Muscle layer of colon (tissue), 2 donors: Measurements from ENCODE around the gene MYL12A.
"Not testable (repeated sequence)": the region's sequence is repeated elsewhere in the genome, so short reads cannot be mapped to it uniquely, and the experiment has no call there.

Source experiments
- H3K27ac ChIP-seq: one replicate; pipeline ENCODE4 v1.7.0; 2013; ENCODE audit warnings: low read depth, mild to moderate bottlenecking, low read length, moderate library complexity
- H3K27me3 ChIP-seq, 2 donors: one replicate each; pipeline ENCODE4 v1.7.0; 2013; ENCODE audit warnings: low read length in 2 of 2, mild to moderate bottlenecking in 2 of 2; ENCODE audit not compliant: insufficient read depth in 2 of 2, control insufficient read depth in 1 of 2
- H3K36me3 ChIP-seq: one replicate; pipeline ENCODE4 v1.7.0; 2013; ENCODE audit warnings: mild to moderate bottlenecking, low read length; ENCODE audit not compliant: insufficient read depth
- H3K4me1 ChIP-seq: one replicate; pipeline ENCODE4 v1.7.0; 2013; ENCODE audit warnings: mild to moderate bottlenecking, low read length; ENCODE audit not compliant: insufficient read depth
- H3K4me3 ChIP-seq, 2 donors: one replicate each; pipeline ENCODE4 v1.7.0; 2013; ENCODE audit warnings: low read length in 2 of 2, low read depth in 1 of 2, mild to moderate bottlenecking in 1 of 2, moderate library complexity in 1 of 2
- H3K9ac ChIP-seq: one replicate; pipeline ENCODE4 v1.7.0; 2013; ENCODE audit warnings: low read length
- H3K9me3 ChIP-seq: one replicate; pipeline ENCODE4 v1.7.0; 2013; ENCODE audit warnings: mild to moderate bottlenecking, low read length
- donor health status: abdominal sarcoma.
- donor health status: Adenocarcinoma of cecum.

MYL12A gene

GRCh38 chr18:3273042-3273441, 25.4 kb downstream of the MYL12A start:
- H3K9ac ChIP-seq: no peak overlapping the region
- H3K4me3 ChIP-seq: no peak overlapping the region
- H3K27ac ChIP-seq: no peak overlapping the region
- H3K36me3 ChIP-seq: peaks cover 10% of the 10 kb centered on the region
- no peaks in the 10 kb centered on the region for H3K27me3 ChIP-seq
- peaks cover 17% of the 10 kb centered on the region for H3K4me1 ChIP-seq
- H3K9me3 ChIP-seq: no peaks in the 10 kb centered on the region

- H3K4me3 ChIP-seq, H3K27me3 ChIP-seq, H3K9me3 ChIP-seq, H3K9ac ChIP-seq, H3K4me1 ChIP-seq, H3K27ac ChIP-seq: not testable (repeated sequence)
- H3K36me3 ChIP-seq: peaks cover 15% of the 10 kb centered on the region
Measured at GRCh38 chr18:3277643-3278213, 30.1 kb downstream of the MYL12A start.

DNA sequence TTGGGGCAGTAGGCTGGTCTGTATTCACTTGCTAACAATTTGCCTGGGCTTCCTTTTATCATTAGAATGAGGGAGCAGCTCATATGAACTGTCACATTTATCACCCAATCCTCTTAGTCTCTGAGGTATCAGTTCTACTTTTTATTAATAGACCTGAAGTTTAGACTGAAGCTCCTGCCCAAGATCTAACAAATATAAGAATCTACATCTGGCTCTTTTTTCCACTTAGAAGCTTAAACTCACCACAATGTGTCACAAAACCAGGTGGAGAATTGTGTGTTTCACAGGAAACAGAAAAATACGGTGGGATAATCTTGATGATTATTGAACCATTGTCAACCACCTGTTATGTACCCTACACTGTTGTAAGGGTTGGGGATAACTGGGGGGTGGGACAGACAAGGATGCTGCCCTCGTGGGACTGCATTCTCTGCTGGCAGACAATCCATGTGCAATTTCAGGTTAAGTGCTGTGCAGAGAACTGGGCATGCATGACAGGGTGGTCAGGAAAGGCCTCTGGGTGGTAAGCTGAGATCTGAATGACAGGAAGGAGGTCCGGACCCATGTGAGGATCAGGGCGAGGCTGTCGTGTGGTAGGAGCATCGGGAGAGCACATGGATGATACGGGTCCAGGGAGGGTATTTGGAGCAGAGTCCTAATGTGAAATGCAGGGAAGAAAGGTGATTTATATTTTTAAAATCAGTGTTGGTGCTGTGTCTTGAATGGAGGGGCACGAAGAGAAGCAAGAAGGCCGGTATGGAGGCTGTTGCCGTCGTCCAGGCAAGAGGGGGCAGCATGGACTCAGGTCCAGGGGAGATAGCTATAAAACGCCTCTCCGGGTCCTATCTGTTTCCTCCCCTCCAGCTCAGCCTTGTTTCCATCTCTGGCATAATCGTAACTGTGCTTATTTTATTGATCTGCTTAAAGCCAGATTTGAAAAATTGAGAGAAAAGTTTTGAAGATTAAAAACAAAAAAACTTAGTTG, 31.9 kb downstream of the MYL12A start:
- Histone ChIP-seq H3K4me3 (no peak overlapping the region), H3K9ac (no peak overlapping the region), H3K36me3 (peaks cover 15% of the 10 kb centered on the region), H3K27me3 (no peaks in the 10 kb centered on the region), H3K9me3 (no peaks in the 10 kb centered on the region), H3K4me1 (no peaks in the 10 kb centered on the region), H3K27ac (no peak overlapping the region)

GRCh38 chr18:3281456-3282400, 34.1 kb downstream of the MYL12A start:
- Histone ChIP-seq H3K27ac (no peak overlapping the region), H3K9me3 (no peaks in the 10 kb centered on the region), H3K4me1 (no peaks in the 10 kb centered on the region), H3K27me3 (no peaks in the 10 kb centered on the region), H3K4me3 (no peak overlapping the region), H3K9ac (no peak overlapping the region), H3K36me3 (peaks cover 11% of the 10 kb centered on the region)

DNA sequence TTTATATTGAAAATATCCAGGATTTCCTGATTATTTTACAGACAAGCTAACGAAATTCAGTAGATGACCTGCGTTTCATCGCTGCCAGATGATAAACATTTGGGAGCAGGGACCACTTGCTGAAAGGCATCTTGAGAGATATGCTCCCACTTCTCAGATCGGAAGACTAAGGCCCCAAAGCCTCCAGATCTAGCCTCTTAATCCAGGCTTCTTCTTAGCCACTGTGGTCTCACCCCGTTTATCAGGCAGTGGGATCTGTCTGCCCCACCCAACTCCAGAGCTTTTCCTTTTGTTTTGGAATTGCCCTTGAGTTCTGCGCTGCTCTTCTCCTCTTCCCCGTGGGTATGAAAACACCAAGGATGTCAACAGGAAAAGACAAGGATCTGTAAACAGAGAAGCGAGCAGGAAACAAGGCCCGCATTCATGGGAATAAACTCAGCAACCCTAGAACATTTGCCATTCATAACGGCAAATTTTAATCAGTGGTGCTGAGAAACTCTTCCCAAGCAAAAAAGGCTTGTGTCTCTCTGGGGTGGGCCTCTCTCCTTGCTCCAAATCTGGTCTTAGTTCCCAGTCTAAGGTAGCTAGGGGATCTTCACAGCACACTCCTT, 35.8 kb downstream of the MYL12A start:
- no peak overlapping the region for H3K27ac ChIP-seq
- H3K4me3 ChIP-seq: no peak overlapping the region
- peaks cover 4% of the 10 kb centered on the region for H3K36me3 ChIP-seq
- no peak overlapping the region for H3K9ac ChIP-seq
- H3K4me1 ChIP-seq: no peaks in the 10 kb centered on the region
- H3K9me3 ChIP-seq: no peaks in the 10 kb centered on the region
- no peaks in the 10 kb centered on the region for H3K27me3 ChIP-seq

DNA sequence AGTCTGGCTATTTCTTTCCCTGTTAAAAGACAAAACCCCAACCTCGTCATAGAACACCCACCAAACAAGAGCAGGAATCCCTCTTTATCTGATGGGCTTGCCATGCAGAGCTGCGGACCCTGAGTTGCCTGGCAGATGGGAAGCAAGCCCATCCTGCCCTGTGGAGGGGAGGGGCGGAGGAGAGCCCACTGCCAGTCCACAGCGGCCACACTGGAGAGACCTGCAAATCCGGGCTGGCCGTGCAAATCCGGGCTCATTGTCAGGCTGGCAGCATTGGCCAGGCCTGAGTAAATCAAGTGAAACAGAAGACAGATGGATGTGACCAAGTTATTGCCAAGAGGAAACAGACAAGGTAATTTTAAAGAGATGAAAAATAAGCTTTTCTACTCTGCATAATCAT, 36.3 kb downstream of the MYL12A start:
- no peaks in the 10 kb centered on the region for H3K27me3 ChIP-seq
- H3K27ac ChIP-seq: no peak overlapping the region
- H3K9me3 ChIP-seq: no peaks in the 10 kb centered on the region
- H3K9ac ChIP-seq: no peak overlapping the region
- no peaks in the 10 kb centered on the region for H3K4me1 ChIP-seq
- H3K4me3 ChIP-seq: no peak overlapping the region
- no peaks in the 10 kb centered on the region for H3K36me3 ChIP-seq

GRCh38 chr18:3284501-3284900, 36.9 kb downstream of the MYL12A start:
- H3K27me3 ChIP-seq: no peaks in the 10 kb centered on the region
- H3K36me3 ChIP-seq: no peaks in the 10 kb centered on the region
- no peak overlapping the region for H3K27ac ChIP-seq
- no peak overlapping the region for H3K9ac ChIP-seq
- H3K9me3 ChIP-seq: no peaks in the 10 kb centered on the region
- H3K4me1 ChIP-seq: no peaks in the 10 kb centered on the region
- H3K4me3 ChIP-seq: no peak overlapping the region

GRCh38 chr18:3286159-3286558, 38.6 kb downstream of the MYL12A start:
- Histone ChIP-seq H3K27ac (no peak overlapping the region), H3K4me1 (no peaks in the 10 kb centered on the region), H3K4me3 (no peak overlapping the region), H3K9me3 (no peaks in the 10 kb centered on the region), H3K9ac (no peak overlapping the region), H3K36me3 (no peaks in the 10 kb centered on the region), H3K27me3 (no peaks in the 10 kb centered on the region)

DNA sequence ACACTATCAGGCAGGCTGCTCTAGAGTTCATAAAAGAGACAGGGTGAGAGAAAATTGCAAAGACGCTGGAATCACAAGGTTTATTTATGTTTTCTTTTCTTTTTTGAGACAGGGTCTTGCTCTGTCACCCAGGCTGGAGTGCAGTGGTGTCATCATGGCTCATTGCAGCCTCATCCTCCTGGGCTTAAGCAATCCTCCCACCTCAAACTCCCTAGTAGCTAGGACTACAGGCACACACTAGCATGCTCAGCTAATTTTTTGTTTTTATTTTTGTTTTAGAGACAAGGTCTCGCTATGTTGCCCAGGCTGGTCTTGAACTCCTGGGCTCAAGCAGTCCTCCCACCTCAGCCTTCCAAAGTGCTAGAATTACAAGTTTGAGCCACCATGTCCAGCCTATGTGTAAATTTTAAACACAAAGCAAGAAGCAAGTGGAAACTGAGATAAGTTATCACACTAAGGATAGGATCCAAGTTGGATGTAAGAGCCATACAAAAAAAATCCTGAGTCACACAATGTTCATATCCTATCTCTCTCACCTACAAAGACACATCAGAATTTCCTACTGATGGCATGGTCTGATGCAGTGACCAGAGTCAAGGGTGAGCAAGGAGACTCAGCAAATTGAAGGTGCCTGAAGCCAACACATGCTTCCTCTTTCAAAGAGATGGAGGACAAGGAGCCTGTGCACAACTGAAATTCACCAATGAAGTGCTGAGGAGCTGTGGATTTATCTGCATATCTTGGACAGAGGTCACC, 45.8 kb downstream of the MYL12A start:
- Histone ChIP-seq H3K36me3 (no peaks in the 10 kb centered on the region), H3K4me3 (no peak overlapping the region), H3K9ac (no peak overlapping the region), H3K27ac (no peak overlapping the region), H3K9me3 (no peaks in the 10 kb centered on the region), H3K4me1 (no peaks in the 10 kb centered on the region), H3K27me3 (no peaks in the 10 kb centered on the region)

DNA sequence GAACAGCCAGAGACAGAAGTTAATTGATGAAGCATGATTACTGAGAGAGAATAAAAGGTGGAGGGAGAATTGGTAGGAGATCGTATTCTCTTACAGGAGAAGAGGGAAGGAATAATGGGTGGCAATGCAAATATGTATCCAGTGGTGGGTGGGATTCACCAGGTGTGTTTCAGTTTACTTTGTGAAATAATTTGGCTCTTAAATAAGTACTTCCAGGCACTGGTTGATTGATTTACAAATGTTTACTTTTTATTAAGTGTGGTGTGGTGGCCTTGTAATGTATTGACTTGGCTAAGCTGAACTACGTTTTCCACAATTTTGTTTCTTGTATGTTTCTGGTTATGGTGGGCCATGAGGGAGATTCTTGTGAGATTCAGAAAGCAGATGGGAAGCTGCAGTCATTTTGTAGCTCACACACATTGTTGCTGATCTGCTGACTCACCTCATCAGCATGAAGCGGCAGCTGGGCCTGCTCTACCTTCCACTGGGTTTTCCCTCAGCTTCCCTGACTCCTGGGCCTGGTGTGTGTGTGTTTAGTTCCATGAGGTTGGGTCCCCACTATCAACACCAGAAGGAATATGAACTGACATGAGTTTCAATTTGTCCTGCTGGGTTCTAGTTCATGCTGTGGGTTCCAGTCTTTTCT, 47.0 kb downstream of the MYL12A start:
- Histone ChIP-seq H3K4me1 (no peaks in the 10 kb centered on the region), H3K27me3 (no peaks in the 10 kb centered on the region), H3K4me3 (no peak overlapping the region), H3K36me3 (no peaks in the 10 kb centered on the region), H3K27ac (no peak overlapping the region), H3K9ac (no peak overlapping the region), H3K9me3 (no peaks in the 10 kb centered on the region)
